Aorta (tissue), 5 donors: ENCODE results near the gene IGF1. TPM values are rescaled to one million over a fixed set of nuclear protein-coding genes. Genes with fewer than 3 reads are reported as not detected.

Experiments
- ATAC-seq: fragments of 200-7000 bp; cut with Tn5 transposase; one replicate; pipeline ENCODE4 v1.9.1; 2022; ENCODE audit warnings: moderate library complexity; ENCODE audit not compliant: low FRiP score
- DNase-seq, 2 donors: peaks; one replicate each; pipeline ENCODE4 v3.0.0-alpha.2; 2020
- H3K27ac ChIP-seq, 2 donors: one replicate each; pipeline ENCODE4 v1.5.1; 2013; ENCODE audit warnings: low read length in 2 of 2, mild to moderate bottlenecking in 2 of 2, moderate library complexity in 2 of 2, control low read depth in 1 of 2, inconsistent platforms in 1 of 2, low read depth in 1 of 2
- H3K27me3 ChIP-seq, 2 donors: one replicate each; pipeline ENCODE4 v1.6.1; 2013; ENCODE audit warnings: control low read depth in 1 of 2, low read length in 1 of 2, mild to moderate bottlenecking in 1 of 2, moderate library complexity in 1 of 2; ENCODE audit not compliant: insufficient read depth in 2 of 2, control insufficient read depth in 1 of 2
- H3K36me3 ChIP-seq, 2 donors: one replicate each; pipeline ENCODE4 v1.6.1; 2013; ENCODE audit warnings: control low read depth in 1 of 2, low read length in 1 of 2, mild to moderate bottlenecking in 1 of 2; ENCODE audit not compliant: insufficient read depth in 2 of 2, control insufficient read depth in 1 of 2
- H3K4me1 ChIP-seq, 2 donors: one replicate each; pipeline ENCODE4 v1.6.1; 2013; ENCODE audit warnings: low read length in 2 of 2, control low read depth in 1 of 2, mild to moderate bottlenecking in 1 of 2, moderate library complexity in 1 of 2; ENCODE audit not compliant: insufficient read depth in 2 of 2, control insufficient read depth in 1 of 2
- H3K4me3 ChIP-seq, 2 donors: one replicate each; pipeline ENCODE4 v1.5.1; 2013; ENCODE audit warnings: low read length in 2 of 2, control low read depth in 1 of 2, mild to moderate bottlenecking in 1 of 2
- H3K9me3 ChIP-seq: one replicate; pipeline ENCODE4 v1.6.1; 2013; ENCODE audit warnings: mild to moderate bottlenecking, low read length; ENCODE audit not compliant: control insufficient read depth
- WGBS, 2 donors: extraction: QIAGEN DNeasy Blood & Tissue Kit; methylation state at CpG; one replicate each; pipeline ENCODE4 v1.1.7; 2013; 5-methylcytosine and 5-hydroxymethylcytosine counted together
- intact Hi-C, 2 donors: fragments of 100-400 bp; cut with DNase I; formaldehyde crosslinking; loops; one replicate each; pipeline versions ENCODE4 v1.14.2 to v1.15.0; 2022
- polyA plus RNA-seq, 2 donors: library from polyadenylated mRNA; stranded (reverse); fragments of 200-250 nt; gene quantifications; one replicate each; pipeline ENCODE4 v1.2.3, GENCODE V29; 2013
- total RNA-seq, 2 donors: library from RNA; stranded (reverse); fragmentation: NEBNext Ultra II Directional; extraction: Animal tissue kit (Norgen Biotek cat#: 25700); gene quantifications; one replicate each; pipeline ENCODE4 v1.2.1, GENCODE V29; 2021
- donor health status: healthy with polysubstance abuse.
- donor health status: Bipolar disorder and iron deficiency.
- donor health status: DM: no; HTN: no; CAD: no.
- donor health status: DM: no; HTN: no; CAD: no.
- donor health status: DM: yes; HTN: yes; CAD: no.

IGF1 gene
- total and polyA plus RNA-seq, 4 donors = 1.3 to 193 (median 53.0) TPM

GRCh38 chr12:102513272-102513671 is 32.9 kb upstream of the IGF1 start:
- intact Hi-C loops = no loop called here
- ATAC-seq (no peak), DNase-seq (no peak)
- Histone ChIP-seq H3K27ac (no peak overlapping the region), H3K4me3 (no peak overlapping the region), H3K36me3 (no peaks in the 10 kb centered on the region), H3K4me1 (no peaks in the 10 kb centered on the region), H3K9me3 (peaks cover 1% of the 10 kb centered on the region), H3K27me3 (no peaks in the 10 kb centered on the region)
- WGBS, 2 donors = 76% methylated on average over 8 of the region's 8 CpGs

GRCh38 chr12:102512523-102512922 is 32.2 kb upstream of the IGF1 start:
- H3K9me3 ChIP-seq = peaks cover 1% of the 10 kb centered on the region
- H3K36me3 ChIP-seq = no peaks in the 10 kb centered on the region
- H3K4me3 ChIP-seq = no peak overlapping the region
- no peak for DNase-seq
- intact Hi-C loops = no loop called here
- H3K27me3 ChIP-seq = no peaks in the 10 kb centered on the region
- no peak for ATAC-seq
- no peak overlapping the region for H3K27ac ChIP-seq
- H3K4me1 ChIP-seq = no peaks in the 10 kb centered on the region
- 68 to 72% methylated on average over 3 of the region's 3 CpGs for WGBS, 2 donors

- Histone ChIP-seq H3K36me3 (no peaks in the 10 kb centered on the region), H3K4me1 (no peaks in the 10 kb centered on the region), H3K4me3 (no peak overlapping the region), H3K9me3 (peaks cover 3% of the 10 kb centered on the region), H3K27me3 (no peaks in the 10 kb centered on the region), H3K27ac (no peak overlapping the region)
- DNase-seq = no peak
- ATAC-seq = no peak
- 37 to 39% methylated on average over 2 of the region's 2 CpGs for WGBS, 2 donors
- intact Hi-C loops = no loop called here
Measured at GRCh38 chr12:102511575-102511974, 31.2 kb upstream of the IGF1 start.

- ATAC-seq (no peak), DNase-seq (no peak)
- Histone ChIP-seq H3K4me3 (no peak overlapping the region), H3K9me3 (peaks cover 3% of the 10 kb centered on the region), H3K27ac (no peak overlapping the region), H3K27me3 (no peaks in the 10 kb centered on the region), H3K4me1 (no peaks in the 10 kb centered on the region), H3K36me3 (no peaks in the 10 kb centered on the region)
- intact Hi-C loops = no loop called here
- WGBS, 2 donors = 53% methylated on average over 3 of the region's 3 CpGs
Measured at GRCh38 chr12:102510463-102510862, 30.1 kb upstream of the IGF1 start.

- H3K36me3 ChIP-seq = no peaks in the 10 kb centered on the region
- no peak overlapping the region for H3K27ac ChIP-seq
- no peaks in the 10 kb centered on the region for H3K4me1 ChIP-seq
- H3K9me3 ChIP-seq = peaks cover 3% of the 10 kb centered on the region
- H3K4me3 ChIP-seq = no peak overlapping the region
- DNase-seq (no peak), ATAC-seq (no peak)
- intact Hi-C loops = no loop called here
- WGBS, 2 donors = 68 to 71% methylated on average over 1 of the region's 1 CpG
- no peaks in the 10 kb centered on the region for H3K27me3 ChIP-seq
Measured at GRCh38 chr12:102510031-102510430, 29.7 kb upstream of the IGF1 start.

GRCh38 chr12:102509123-102509626 is 28.8 kb upstream of the IGF1 start:
- H3K9me3 ChIP-seq = peaks cover 7% of the 10 kb centered on the region
- DNase-seq = no peak
- no peaks in the 10 kb centered on the region for H3K36me3 ChIP-seq
- intact Hi-C loops = no loop called here
- no peak overlapping the region for H3K27ac ChIP-seq
- no peaks in the 10 kb centered on the region for H3K27me3 ChIP-seq
- H3K4me3 ChIP-seq = no peak overlapping the region
- ATAC-seq = no peak
- H3K4me1 ChIP-seq = no peaks in the 10 kb centered on the region

- no peaks in the 10 kb centered on the region for H3K27me3 ChIP-seq
- no peaks in the 10 kb centered on the region for H3K36me3 ChIP-seq
- peaks cover 7% of the 10 kb centered on the region for H3K9me3 ChIP-seq
- H3K4me3 ChIP-seq = no peak overlapping the region
- no peaks in the 10 kb centered on the region for H3K4me1 ChIP-seq
- DNase-seq = no peak
- ATAC-seq = no peak
- intact Hi-C loops = no loop called here
- H3K27ac ChIP-seq = no peak overlapping the region
Measured at GRCh38 chr12:102508052-102508451, 27.7 kb upstream of the IGF1 start.

GRCh38 chr12:102507301-102507700 is 26.9 kb upstream of the IGF1 start:
- Histone ChIP-seq H3K36me3 (no peaks in the 10 kb centered on the region), H3K4me1 (no peaks in the 10 kb centered on the region), H3K27ac (no peak overlapping the region), H3K4me3 (no peak overlapping the region), H3K27me3 (no peaks in the 10 kb centered on the region), H3K9me3 (peaks cover 5% of the 10 kb centered on the region)
- ATAC-seq (no peak), DNase-seq (no peak)
- intact Hi-C loops = no loop called here
- WGBS, 2 donors = 0% methylated on average over 2 of the region's 2 CpGs

GRCh38 chr12:102504871-102505270 is 24.5 kb upstream of the IGF1 start:
- intact Hi-C loops = no loop called here
- no peaks in the 10 kb centered on the region for H3K4me1 ChIP-seq
- DNase-seq (no peak), ATAC-seq (no peak)
- H3K4me3 ChIP-seq = no peak overlapping the region
- H3K27me3 ChIP-seq = no peaks in the 10 kb centered on the region
- peaks cover 5% of the 10 kb centered on the region for H3K9me3 ChIP-seq
- 88 to 90% methylated on average over 2 of the region's 2 CpGs for WGBS, 2 donors
- H3K36me3 ChIP-seq = no peaks in the 10 kb centered on the region
- H3K27ac ChIP-seq = no peak overlapping the region
